ENCODE results near the gene PEX26. TPM values are rescaled to one million over a fixed set of nuclear protein-coding genes. Genes with fewer than 3 reads are reported as not detected.
"Not testable (repeated sequence)": the region's sequence is repeated elsewhere in the genome, so short reads cannot be mapped to it uniquely, and the experiment has no call there.

Gene PEX26
- total RNA-seq, 1 experiment from 2014 or later: 20.7 TPM

DNA sequence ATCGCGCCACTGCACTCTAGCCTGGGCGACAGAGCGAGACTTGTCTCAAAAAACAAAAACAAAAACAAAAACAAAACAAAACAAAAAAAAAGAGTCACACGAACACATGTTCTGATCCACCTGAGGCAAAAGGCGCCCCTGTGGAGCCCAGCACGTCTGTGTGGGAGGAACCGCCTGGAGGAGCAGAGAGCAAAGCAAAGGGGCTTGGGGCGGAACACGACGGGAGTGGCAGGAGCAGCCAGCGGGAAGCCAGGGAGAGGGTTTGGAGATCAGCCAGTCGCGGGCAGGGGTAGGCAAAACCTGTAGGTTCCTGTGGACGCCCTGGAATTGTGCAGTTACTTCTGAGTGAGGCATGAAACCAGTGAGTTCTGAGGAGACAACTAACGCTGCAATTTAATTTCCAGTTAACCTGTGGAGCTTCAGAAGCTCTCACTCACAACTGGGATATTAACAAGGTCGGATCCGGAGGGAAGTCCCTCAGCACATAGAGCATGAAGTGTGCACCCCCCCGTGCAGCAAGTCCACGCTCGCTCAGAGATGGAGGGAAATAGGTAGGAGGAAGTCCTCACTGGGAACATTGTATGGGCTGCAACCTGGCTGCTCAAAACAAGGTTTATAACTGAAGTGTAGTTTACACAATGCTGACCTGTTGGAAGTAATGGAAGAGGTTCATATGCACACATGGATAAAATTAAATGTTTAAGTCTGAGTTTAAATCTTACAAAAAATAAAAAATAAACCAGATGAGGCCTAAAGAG, 59.0 kb downstream of the PEX26 start:
- DNase-seq (ENCODE audit: low spot score): no peak
- in situ Hi-C loops (cut with HindIII; ENCODE audit: low sequenced_read_pairs): no loop called here

DNA sequence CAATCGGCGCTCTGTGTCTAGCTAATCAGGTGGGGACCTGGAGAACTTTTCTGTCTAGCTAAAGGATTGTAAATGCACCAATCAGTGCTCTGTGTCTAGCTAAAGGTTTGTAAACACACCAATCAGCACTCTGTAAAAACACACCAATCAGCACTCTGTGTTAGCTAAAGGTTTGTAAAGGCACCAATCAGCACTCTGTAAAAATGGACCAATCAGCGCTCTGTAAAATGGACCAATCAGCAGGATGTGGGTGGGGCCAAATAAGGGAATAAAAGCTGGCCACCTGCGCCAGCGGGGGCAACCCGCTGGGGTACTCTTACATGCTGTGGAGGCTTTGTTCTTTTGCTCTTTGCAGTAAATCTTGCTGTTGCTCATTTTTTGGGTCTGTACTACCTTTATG, 63.2 kb downstream of the PEX26 start:
- DNase-seq (ENCODE audit: low spot score); in situ Hi-C loops (cut with HindIII; ENCODE audit: low sequenced_read_pairs): not testable (repeated sequence)

DNA sequence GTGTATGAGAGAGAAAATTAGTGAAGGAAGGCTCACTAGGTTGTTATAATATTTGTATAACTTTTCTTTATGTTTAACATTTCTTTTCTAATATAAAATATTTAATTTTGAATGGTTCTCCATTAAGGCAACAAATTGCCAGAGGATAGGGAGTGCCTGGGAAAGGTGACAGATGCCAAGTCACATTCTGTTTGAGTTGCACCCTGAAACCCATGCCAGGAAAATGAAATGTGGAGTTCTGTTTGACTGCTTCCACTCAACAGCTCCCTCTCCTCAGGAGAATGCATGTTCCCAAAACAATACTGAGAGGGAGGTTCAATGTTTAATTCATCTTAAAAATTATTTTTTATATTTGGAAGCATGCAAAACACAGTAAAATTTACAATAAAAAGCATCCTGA, 66.3 kb downstream of the PEX26 start:
- no peak for DNase-seq (ENCODE audit: low spot score)
- in situ Hi-C loops (cut with HindIII; ENCODE audit: low sequenced_read_pairs): no loop called here

DNA sequence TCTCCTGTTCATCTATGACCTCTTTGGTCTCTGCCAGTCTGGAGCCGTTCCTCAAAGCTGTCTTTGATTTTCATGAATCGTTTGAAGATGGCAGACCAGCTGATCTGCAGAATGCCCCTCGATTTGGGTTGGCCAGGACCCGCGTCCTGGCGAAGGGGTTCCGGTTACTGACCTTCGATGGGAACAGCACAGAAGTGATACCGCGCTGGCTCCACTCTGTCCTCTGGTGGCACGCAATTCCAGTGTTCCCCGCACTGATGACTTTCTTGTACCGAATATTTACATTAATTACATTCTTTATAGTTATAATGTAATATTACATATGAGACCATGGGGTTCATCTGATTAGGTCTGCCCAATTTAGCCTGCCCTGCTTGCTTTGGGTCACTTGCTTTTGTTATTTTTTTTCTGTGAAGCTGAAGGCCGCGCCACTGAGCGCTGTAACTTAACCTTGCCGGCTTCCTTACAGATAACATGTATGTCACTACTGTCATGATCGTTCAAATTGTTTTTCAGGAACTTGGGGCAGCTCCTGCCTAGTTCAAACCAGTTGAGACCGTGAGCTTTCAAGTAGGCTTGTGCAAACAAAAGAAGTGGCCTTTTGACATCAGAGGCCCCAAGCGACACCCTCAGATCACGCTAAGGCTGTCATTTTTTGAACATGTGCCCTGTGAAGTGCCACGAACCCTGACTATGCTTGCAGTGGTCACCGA, 68.0 kb downstream of the PEX26 start:
- in situ Hi-C loops (cut with HindIII; ENCODE audit: low sequenced_read_pairs): no loop called here
- no peak for DNase-seq (ENCODE audit: low spot score)

DNA sequence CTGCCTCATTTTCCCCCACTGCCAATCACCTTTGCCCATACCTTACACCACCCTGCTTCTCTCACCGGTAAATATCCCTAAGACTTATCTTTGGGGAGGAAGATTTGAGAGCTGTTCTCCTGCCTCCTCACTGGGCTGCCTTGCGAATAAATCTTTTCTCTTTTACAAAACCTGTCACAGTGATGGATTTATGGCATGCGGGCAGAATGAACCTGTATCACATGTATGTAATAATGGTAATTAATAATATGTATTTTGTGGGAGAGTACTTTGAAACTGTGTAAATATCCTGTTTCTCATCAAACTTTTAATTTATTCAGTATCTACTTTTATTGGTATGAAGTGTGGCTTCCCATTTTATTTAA, 68.6 kb downstream of the PEX26 start:
- DNase-seq (ENCODE audit: low spot score): no peak
- in situ Hi-C loops (cut with HindIII; ENCODE audit: low sequenced_read_pairs): no loop called here

DNA sequence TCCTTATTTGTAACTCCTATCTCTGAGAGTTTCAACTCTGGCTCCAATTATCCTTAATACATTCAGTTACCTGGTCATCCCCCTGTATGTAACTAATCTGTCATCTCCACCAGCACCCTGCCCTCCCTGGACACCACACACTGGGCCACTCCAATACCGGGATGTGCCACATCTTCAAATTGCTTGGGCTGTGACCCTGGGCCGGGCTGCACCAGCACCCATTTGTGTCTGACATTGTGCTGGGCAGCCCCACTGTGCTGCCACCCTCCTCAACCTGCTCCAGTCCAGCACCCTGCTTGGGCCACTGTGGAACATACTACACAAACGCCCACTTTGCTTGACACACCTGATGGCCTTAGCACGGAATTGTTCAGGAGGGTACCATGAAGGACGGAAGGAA, 70.0 kb downstream of the PEX26 start:
- no peak for DNase-seq (ENCODE audit: low spot score)
- in situ Hi-C loops (cut with HindIII; ENCODE audit: low sequenced_read_pairs): no loop called here

DNA sequence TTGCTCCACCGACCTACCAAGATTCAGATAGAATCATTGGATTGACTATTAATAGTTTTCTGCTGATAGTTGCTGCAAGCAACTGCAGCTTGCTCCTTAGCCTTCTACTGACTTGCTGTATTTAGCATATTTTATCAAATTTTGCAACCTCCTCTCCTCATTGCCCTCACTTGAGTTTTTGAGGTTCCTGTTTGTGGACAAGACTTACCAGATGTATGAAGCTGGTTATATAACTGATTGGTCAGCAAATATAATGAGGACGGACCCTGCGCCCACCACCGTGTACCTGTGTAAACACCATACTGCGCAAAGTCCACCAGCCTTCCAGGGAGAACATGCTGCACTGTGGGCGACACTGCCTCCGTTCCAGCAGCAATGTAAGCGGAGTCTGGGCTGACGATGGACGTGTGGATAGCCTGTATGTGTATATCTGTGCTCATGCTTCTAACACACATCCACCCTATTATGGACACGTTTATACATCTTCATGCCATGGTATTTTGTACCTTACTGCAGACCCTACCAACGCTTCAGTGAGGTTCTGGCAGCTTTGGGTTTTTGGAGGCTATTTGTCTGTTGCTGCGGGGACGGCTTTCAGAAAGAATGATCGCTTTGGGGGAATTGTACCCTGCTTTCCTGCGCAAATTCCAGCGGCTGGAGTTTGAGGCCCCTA, 70.6 kb downstream of the PEX26 start:
- no peak for DNase-seq (ENCODE audit: low spot score)
- in situ Hi-C loops (cut with HindIII; ENCODE audit: low sequenced_read_pairs): no loop called here

DNA sequence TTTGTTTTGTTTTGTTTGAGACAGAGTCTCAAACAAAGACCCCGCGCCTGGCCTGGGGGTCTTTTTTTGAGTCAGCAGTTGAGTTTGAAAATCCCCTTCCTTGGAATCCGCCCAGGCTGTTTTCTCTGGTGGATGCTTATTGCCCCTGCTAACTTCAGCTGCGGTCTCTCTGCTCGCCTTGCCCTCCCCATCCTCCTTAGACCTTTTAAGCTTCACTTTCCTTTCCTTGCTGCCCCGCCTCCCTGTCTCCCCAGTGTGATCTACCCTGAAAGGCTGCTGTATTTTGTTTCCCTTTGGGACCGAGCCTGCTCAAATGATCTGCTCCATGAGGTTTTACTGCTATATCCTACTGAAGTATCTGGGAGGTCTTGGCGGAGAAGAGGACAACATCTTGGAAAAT, 74.7 kb downstream of the PEX26 start:
- in situ Hi-C loops (cut with HindIII; ENCODE audit: low sequenced_read_pairs): no loop called here
- no peak for DNase-seq (ENCODE audit: low spot score)

DNA sequence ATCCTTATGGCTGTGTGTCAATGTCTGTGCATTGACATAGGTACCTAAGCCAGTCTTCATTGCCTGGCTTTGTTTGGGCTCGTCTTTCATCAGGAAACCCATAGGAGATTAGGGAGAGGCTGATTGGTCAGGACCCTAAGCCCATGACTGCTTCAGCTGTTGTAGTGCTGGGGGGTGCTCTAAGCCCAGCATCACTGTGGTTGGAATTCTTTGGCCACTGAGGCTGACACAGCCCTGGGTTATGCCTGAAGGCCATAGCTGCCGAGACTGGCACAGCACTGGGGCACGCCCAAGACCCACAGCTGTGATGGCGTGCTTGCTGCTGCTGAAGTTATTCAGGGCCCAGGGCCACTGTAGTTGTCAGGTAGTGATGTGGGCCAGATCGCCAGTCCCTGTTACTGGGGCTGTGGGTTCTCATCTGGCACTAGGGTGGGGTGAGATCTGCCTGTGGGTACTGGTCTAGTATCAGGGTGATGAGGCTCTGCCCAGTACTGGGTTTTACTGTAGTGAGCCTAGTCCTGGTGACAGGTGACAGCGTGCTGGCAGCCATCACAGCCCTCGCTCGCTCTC, 77.1 kb downstream of the PEX26 start:
- in situ Hi-C loops (cut with HindIII; ENCODE audit: low sequenced_read_pairs): no loop called here
- no peak for DNase-seq (ENCODE audit: low spot score)

Other genes starting within 250 kb of the PEX26 start
- 3.4 and 5.3 TPM in 2 replicates for gene MICAL3, start 53.4 kb upstream of the PEX26 start, total RNA-seq (2014; rRNA removed; shearing (Covaris generic))
- 0.49 TPM in 1 of 2 replicates, not detected in the other for gene TUBA8, start 32.8 kb downstream of the PEX26 start, total RNA-seq (2014; rRNA removed; shearing (Covaris generic))
- gene USP18, start 72.2 kb downstream of the PEX26 start, total RNA-seq (2014; rRNA removed; shearing (Covaris generic)): 2.0 and 2.1 TPM in 2 replicates

Data from G401 (cell line).